Neural progenitor cell (in vitro differentiated cells): ENCODE data around the gene MRPL4. TPM values are rescaled to one million over a fixed set of nuclear protein-coding genes. Genes with fewer than 3 reads are reported as not detected.

Experiments used
- DNase-seq: peaks from one replicate; pipeline ENCODE4 v3.0.0-alpha.2; 2016; ENCODE audit warnings: low spot score
- H2AFZ ChIP-seq: fragments of 200-600 bp; sonication (generic); replicated peaks from 2 replicates; pipeline ENCODE4 v1.6.1; 2016; ENCODE audit warnings: antibody characterized with exemption
- H3F3A ChIP-seq: fragments of 200-600 bp; sonication (generic); 2 replicates; pipeline ENCODE4 v1.6.1; 2016; ENCODE audit warnings: antibody characterized with exemption, low read depth
- H3K27ac ChIP-seq: fragments of 200-600 bp; sonication (generic); 2 replicates; pipeline ENCODE4 v1.5.1; 2016; ENCODE audit warnings: mild to moderate bottlenecking
- H3K27me3 ChIP-seq: fragments of 200-600 bp; sonication (generic); 2 replicates; pipeline ENCODE4 v1.6.1; 2016; ENCODE audit warnings: mild to moderate bottlenecking, moderate library complexity
- H3K36me3 ChIP-seq: fragments of 200-600 bp; sonication (generic); 2 replicates; pipeline ENCODE4 v1.5.1; 2016
- H3K4me1 ChIP-seq: fragments of 200-600 bp; sonication (generic); 2 replicates; pipeline ENCODE4 v1.6.1; 2016; ENCODE audit warnings: mixed run types
- H3K4me2 ChIP-seq: fragments of 200-600 bp; sonication (generic); 2 replicates; pipeline ENCODE4 v1.6.1; 2016
- H3K4me3 ChIP-seq: fragments of 200-600 bp; sonication (generic); 2 replicates; pipeline ENCODE4 v1.5.1; 2016
- H3K79me2 ChIP-seq: fragments of 200-600 bp; sonication (generic); 2 replicates; pipeline ENCODE4 v1.6.1; 2016; ENCODE audit warnings: low read depth
- H3K9ac ChIP-seq: fragments of 200-600 bp; sonication (generic); 2 replicates; pipeline ENCODE4 v1.6.1; 2016
- H3K9me3 ChIP-seq: fragments of 200-600 bp; sonication (generic); 2 replicates; pipeline ENCODE4 v1.5.1; 2016; ENCODE audit warnings: low read depth
- H4K20me1 ChIP-seq: fragments of 200-600 bp; sonication (generic); 2 replicates; pipeline ENCODE4 v1.6.1; 2016; ENCODE audit warnings: low read depth
- H3K27ac Mint-ChIP-seq: 3 replicates; pipeline ENCODE4 v1.8.0; 2021; ENCODE audit warnings: mixed read lengths
- H3K27me3 Mint-ChIP-seq: 2 replicates; pipeline ENCODE4 v1.8.0; 2022; ENCODE audit warnings: low read depth, mild to moderate bottlenecking, inconsistent platforms, moderate library complexity, mixed read lengths; ENCODE audit not compliant: insufficient read depth
- H3K36me3 Mint-ChIP-seq: 3 replicates; pipeline ENCODE4 v1.8.0; 2021; ENCODE audit warnings: mixed read lengths
- H3K4me1 Mint-ChIP-seq: 3 replicates; pipeline ENCODE4 v1.8.0; 2021; ENCODE audit warnings: mixed read lengths
- H3K4me3 Mint-ChIP-seq: 3 replicates; pipeline ENCODE4 v1.8.0; 2021; ENCODE audit warnings: mild to moderate bottlenecking, moderate library complexity, mixed read lengths
- H3K9me3 Mint-ChIP-seq: 3 replicates; pipeline ENCODE4 v1.8.0; 2020; ENCODE audit warnings: mixed read lengths
- EZH2 ChIP-seq: fragments of 200-600 bp; sonication (generic); IDR thresholded peaks from 2 replicates; pipeline ENCODE4 v1.6.1; 2017; ENCODE audit warnings: antibody characterized with exemption, mild to moderate bottlenecking, moderate library complexity
- EZH2phosphoT487 ChIP-seq: fragments of 200-600 bp; sonication (generic); IDR thresholded peaks from 2 replicates; pipeline ENCODE4 v1.6.1; 2017; ENCODE audit warnings: antibody characterized with exemption
- total RNA-seq: library from RNA; depleted of rRNA; stranded (reverse); fragments of >200 nt; gene quantifications from 2 replicates; pipeline ENCODE4 v1.2.3, GENCODE V29; 2015; ENCODE audit warnings: low replicate concordance
- TF ChIP-seq, protein P1 (sequence below): fragments of 200-600 bp; sonication (generic); IDR thresholded peaks from 2 replicates; pipeline ENCODE4 v1.5.1; 2017; ENCODE audit warnings: antibody characterized with exemption, mild to moderate bottlenecking

MRPL4 gene
- total RNA-seq, 1 donor from 2014 or later = 22.5 TPM

GRCh38 chr19:10283301-10284064 is 31.5 kb downstream of the MRPL4 start:
- Histone ChIP-seq H3K4me1 (peaks cover 5% of the 10 kb centered on the region), H3K9me3 (no peaks in the 10 kb centered on the region), H3K27ac (no peak overlapping the region), H3K79me2 (no peaks in the 10 kb centered on the region), H3K36me3 (no peaks in the 10 kb centered on the region), H4K20me1 (peaks cover 10% of the 10 kb centered on the region), H3K4me3 (no peak overlapping the region), H3K4me2 (no peak overlapping the region), H2AFZ (no peak overlapping the region), H3K27me3 (peaks cover 36% of the 10 kb centered on the region), H3K9ac (no peak overlapping the region), H3F3A (peaks cover 21% of the 10 kb centered on the region)
- peaks cover 3% of the 10 kb centered on the region for H3K9me3 Mint-ChIP-seq
- DNase-seq = no peak
- no peak overlapping the region for H3K27ac Mint-ChIP-seq
- peaks cover 47% of the 10 kb centered on the region for H3K27me3 Mint-ChIP-seq
- H3K4me3 Mint-ChIP-seq = no peak overlapping the region
- no peaks in the 10 kb centered on the region for H3K36me3 Mint-ChIP-seq
- H3K4me1 Mint-ChIP-seq = peaks cover under 1% of the 10 kb centered on the region
- TF ChIP-seq EZH2phosphoT487 (no peak), EZH2 (no peak)
- TF ChIP-seq, protein P1, sequence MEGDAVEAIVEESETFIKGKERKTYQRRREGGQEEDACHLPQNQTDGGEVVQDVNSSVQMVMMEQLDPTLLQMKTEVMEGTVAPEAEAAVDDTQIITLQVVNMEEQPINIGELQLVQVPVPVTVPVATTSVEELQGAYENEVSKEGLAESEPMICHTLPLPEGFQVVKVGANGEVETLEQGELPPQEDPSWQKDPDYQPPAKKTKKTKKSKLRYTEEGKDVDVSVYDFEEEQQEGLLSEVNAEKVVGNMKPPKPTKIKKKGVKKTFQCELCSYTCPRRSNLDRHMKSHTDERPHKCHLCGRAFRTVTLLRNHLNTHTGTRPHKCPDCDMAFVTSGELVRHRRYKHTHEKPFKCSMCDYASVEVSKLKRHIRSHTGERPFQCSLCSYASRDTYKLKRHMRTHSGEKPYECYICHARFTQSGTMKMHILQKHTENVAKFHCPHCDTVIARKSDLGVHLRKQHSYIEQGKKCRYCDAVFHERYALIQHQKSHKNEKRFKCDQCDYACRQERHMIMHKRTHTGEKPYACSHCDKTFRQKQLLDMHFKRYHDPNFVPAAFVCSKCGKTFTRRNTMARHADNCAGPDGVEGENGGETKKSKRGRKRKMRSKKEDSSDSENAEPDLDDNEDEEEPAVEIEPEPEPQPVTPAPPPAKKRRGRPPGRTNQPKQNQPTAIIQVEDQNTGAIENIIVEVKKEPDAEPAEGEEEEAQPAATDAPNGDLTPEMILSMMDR = no peak

- Histone ChIP-seq H3K36me3 (no peaks in the 10 kb centered on the region), H3K4me3 (no peak overlapping the region), H3K4me2 (no peak overlapping the region), H3K4me1 (peaks cover 5% of the 10 kb centered on the region), H3K27me3 (peaks cover 44% of the 10 kb centered on the region), H3K79me2 (no peaks in the 10 kb centered on the region), H3K27ac (no peak overlapping the region), H3K9me3 (no peaks in the 10 kb centered on the region), H3K9ac (no peak overlapping the region), H4K20me1 (peaks cover 10% of the 10 kb centered on the region), H2AFZ (no peak overlapping the region), H3F3A (peaks cover 27% of the 10 kb centered on the region)
- peaks cover 55% of the 10 kb centered on the region for H3K27me3 Mint-ChIP-seq
- H3K4me3 Mint-ChIP-seq = no peak overlapping the region
- peaks cover 6% of the 10 kb centered on the region for H3K4me1 Mint-ChIP-seq
- no peak overlapping the region for H3K27ac Mint-ChIP-seq
- TF ChIP-seq EZH2phosphoT487 (no peak), EZH2 (no peak)
- TF ChIP-seq, protein P1 = no peak
- no peaks in the 10 kb centered on the region for H3K36me3 Mint-ChIP-seq
- no peak for DNase-seq
- H3K9me3 Mint-ChIP-seq = peaks cover 3% of the 10 kb centered on the region
Observed at GRCh38 chr19:10284065-10284959, 32.3 kb downstream of the MRPL4 start.

DNA sequence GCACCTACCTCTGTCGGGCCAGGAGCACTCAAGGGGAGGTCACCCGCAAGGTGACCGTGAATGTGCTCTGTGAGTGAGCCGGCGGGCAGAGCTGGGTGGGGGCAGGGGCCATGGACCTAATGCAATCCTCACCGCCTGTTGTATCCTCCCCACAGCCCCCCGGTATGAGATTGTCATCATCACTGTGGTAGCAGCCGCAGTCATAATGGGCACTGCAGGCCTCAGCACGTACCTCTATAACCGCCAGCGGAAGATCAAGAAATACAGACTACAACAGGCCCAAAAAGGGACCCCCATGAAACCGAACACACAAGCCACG is 32.9 kb downstream of the MRPL4 start:
- no peak for DNase-seq
- H3K4me3 ChIP-seq = no peak overlapping the region
- H3K27ac Mint-ChIP-seq = no peak overlapping the region
- no peaks in the 10 kb centered on the region for H3K36me3 Mint-ChIP-seq
- H3K4me1 Mint-ChIP-seq = peaks cover 6% of the 10 kb centered on the region
- no peak overlapping the region for H3K4me2 ChIP-seq
- H2AFZ ChIP-seq = no peak overlapping the region
- H3K27me3 ChIP-seq = peaks cover 50% of the 10 kb centered on the region
- no peaks in the 10 kb centered on the region for H3K9me3 ChIP-seq
- H3K4me3 Mint-ChIP-seq = no peak overlapping the region
- H4K20me1 ChIP-seq = peaks cover 11% of the 10 kb centered on the region
- no peak overlapping the region for H3K9ac ChIP-seq
- TF ChIP-seq, protein P1 = no peak
- no peak for TF ChIP-seq EZH2phosphoT487
- no peak for TF ChIP-seq EZH2
- no peak overlapping the region for H3K27ac ChIP-seq
- no peaks in the 10 kb centered on the region for H3K79me2 ChIP-seq
- H3K4me1 ChIP-seq = peaks cover 5% of the 10 kb centered on the region
- no peaks in the 10 kb centered on the region for H3K36me3 ChIP-seq
- peaks cover 58% of the 10 kb centered on the region for H3K27me3 Mint-ChIP-seq
- peaks cover 3% of the 10 kb centered on the region for H3K9me3 Mint-ChIP-seq
- peaks cover 29% of the 10 kb centered on the region for H3F3A ChIP-seq
